H1 (cell line): ENCODE data around the gene THAP10. TPM values are rescaled to one million over a fixed set of nuclear protein-coding genes. Genes with fewer than 3 reads are reported as not detected.

Experiments used
- CTCF ChIA-PET: fragments of 300-600 bp; sonication (Branson Sonifier 250); formaldehyde crosslinking; loops from one replicate; lab custom pipeline; 2021; ENCODE audit not compliant: partially characterized antibody; lab: Charles Lee
- POLR2A ChIA-PET: fragments of 300-600 bp; sonication (Branson Sonifier 250); formaldehyde crosslinking; loops from one replicate; lab custom pipeline; 2021; ENCODE audit warnings: inconsistent platforms; ENCODE audit not compliant: partially characterized antibody; lab: Charles Lee
- DNase-seq, 2 experiments: peaks; one replicate each; pipeline versions ENCODE4 v3.0.0 to v3.0.0-alpha.2; 2010 to 2022; ENCODE audit warnings: low spot score in 2 of 2, low read depth in 1 of 2, mixed read lengths in 1 of 2
- FAIRE-seq: peaks from 2 replicates; lab custom pipeline; 2011; peaks lifted over from hg19 to GRCh38; lab: Jason Lieb, UNC
- H2AFZ ChIP-seq: 2 replicates; pipeline ENCODE4 v1.8.1; 2012; ENCODE audit warnings: low read length, inconsistent platforms
- H2AK5ac ChIP-seq: 2 replicates; pipeline ENCODE4 v1.6.1; 2013; ENCODE audit warnings: low read depth, low read length
- H2BK120ac ChIP-seq: replicated peaks from 2 replicates; pipeline ENCODE3; 2013; ENCODE audit warnings: low read depth, low read length, inconsistent platforms
- H2BK12ac ChIP-seq: 2 replicates; pipeline ENCODE4 v1.6.1; 2013; ENCODE audit warnings: low read depth, low read length
- H2BK15ac ChIP-seq: 2 replicates; pipeline ENCODE4 v1.6.1; 2013; ENCODE audit warnings: low read length
- H2BK20ac ChIP-seq: 2 replicates; pipeline ENCODE4 v1.6.1; 2013; ENCODE audit warnings: low read length
- H2BK5ac ChIP-seq: 2 replicates; pipeline ENCODE4 v1.6.1; 2013; ENCODE audit warnings: low read depth, low read length
- H3K14ac ChIP-seq: 2 replicates; pipeline ENCODE4 v1.6.1; 2013; ENCODE audit warnings: inconsistent platforms; ENCODE audit not compliant: insufficient read length
- H3K18ac ChIP-seq: 2 replicates; pipeline ENCODE4 v1.6.1; 2013; ENCODE audit warnings: low read length; ENCODE audit errors: extremely low read depth
- H3K23ac ChIP-seq: 2 replicates; pipeline ENCODE4 v1.6.1; 2013; ENCODE audit warnings: inconsistent platforms; ENCODE audit not compliant: insufficient read length
- H3K23me2 ChIP-seq: 2 replicates; pipeline ENCODE4 v1.6.1; 2013; ENCODE audit warnings: low read depth, low read length
- H3K27ac ChIP-seq: 2 replicates; pipeline ENCODE4 v1.6.1; 2011; ENCODE audit warnings: low read depth, low read length, inconsistent platforms
- H3K27me3 ChIP-seq, 4 experiments: replicated peaks in 1 of 4; 1 replicate in 1 of 4; 2 replicates in 3 of 4; pipeline versions ENCODE4 v1.6.1 to v1.8.1; 2011 to 2013; ENCODE audit warnings: low read length in 3 of 4, mild to moderate bottlenecking in 3 of 4, inconsistent platforms in 2 of 4, mixed read lengths in 2 of 4, moderate library complexity in 1 of 4; ENCODE audit not compliant: control insufficient read depth in 3 of 4, insufficient read depth in 3 of 4; ENCODE audit errors: extremely low read depth in 1 of 4
- H3K36me3 ChIP-seq, 4 experiments: 2 replicates each; pipeline versions ENCODE4 v1.6.1 to v1.8.1; 2011 to 2013; ENCODE audit warnings: mild to moderate bottlenecking in 4 of 4, low read length in 3 of 4, moderate library complexity in 2 of 4, control low read depth in 1 of 4, inconsistent platforms in 1 of 4; ENCODE audit not compliant: insufficient read depth in 4 of 4, control insufficient read depth in 2 of 4
- H3K4ac ChIP-seq: replicated peaks from 2 replicates; pipeline ENCODE3; 2013; ENCODE audit warnings: low read length, low read depth, mixed read lengths, inconsistent platforms; ENCODE audit not compliant: insufficient read length
- H3K4me1 ChIP-seq, 4 experiments: replicated peaks in 1 of 4; 1 replicate in 1 of 4; 2 replicates in 3 of 4; pipeline versions ENCODE4 v1.6.1 to v1.8.1; 2011 to 2013; ENCODE audit warnings: low read length in 3 of 4, inconsistent platforms in 2 of 4, mixed read lengths in 1 of 4; ENCODE audit not compliant: insufficient read depth in 4 of 4, control insufficient read depth in 3 of 4
- H3K4me2 ChIP-seq, 2 experiments: 2 replicates each; pipeline versions ENCODE4 v1.6.1 to v1.8.1; 2011 to 2013; ENCODE audit warnings: low read depth in 2 of 2, low read length in 2 of 2, control low read depth in 1 of 2, inconsistent platforms in 1 of 2, mild to moderate bottlenecking in 1 of 2; ENCODE audit not compliant: insufficient read depth in 1 of 2
- H3K4me3 ChIP-seq, 4 experiments: fragments of 200-600, 300-600 bp in 1 of 4; sonication (generic), shearing (Covaris generic), sonication (Bioruptor Twin) in 1 of 4; 2 replicates each; pipeline versions ENCODE4 v1.5.1 to v1.8.1; 2011 to 2016; ENCODE audit warnings: low read length in 4 of 4, low read depth in 3 of 4, control low read depth in 2 of 4, inconsistent platforms in 2 of 4, mild to moderate bottlenecking in 2 of 4, mixed read lengths in 1 of 4, moderate library complexity in 1 of 4; ENCODE audit not compliant: insufficient read depth in 2 of 4; ENCODE audit errors: extremely low read depth in 1 of 4
- H3K56ac ChIP-seq: replicated peaks from 2 replicates; pipeline ENCODE3; 2013; ENCODE audit warnings: low read depth, mild to moderate bottlenecking, mixed read lengths, low read length, inconsistent platforms; ENCODE audit not compliant: insufficient read length
- H3K79me1 ChIP-seq: 2 replicates; pipeline ENCODE4 v1.6.1; 2013; ENCODE audit warnings: low read depth, low read length, control low read depth
- H3K79me2 ChIP-seq, 2 experiments: 2 replicates each; pipeline versions ENCODE4 v1.6.1 to v1.8.1; 2012 to 2013; ENCODE audit warnings: low read length in 2 of 2, mild to moderate bottlenecking in 2 of 2, inconsistent platforms in 1 of 2; ENCODE audit not compliant: insufficient read depth in 2 of 2, control insufficient read depth in 1 of 2
- H3K9ac ChIP-seq, 4 experiments: replicated peaks in 1 of 4; 1 replicate in 1 of 4; 2 replicates in 3 of 4; pipeline versions ENCODE4 v1.6.1 to v1.8.1; 2011 to 2013; ENCODE audit warnings: low read depth in 3 of 4, low read length in 3 of 4, control low read depth in 2 of 4, mild to moderate bottlenecking in 2 of 4, moderate library complexity in 2 of 4, inconsistent platforms in 1 of 4; ENCODE audit errors: extremely low read depth in 1 of 4
- H3K9me3 ChIP-seq, 2 experiments: 2 replicates each; pipeline versions ENCODE4 v1.6.1 to v1.8.1; 2012 to 2013; ENCODE audit warnings: mild to moderate bottlenecking in 2 of 2, moderate library complexity in 2 of 2, control low read depth in 1 of 2, inconsistent platforms in 1 of 2, low read depth in 1 of 2, low read length in 1 of 2, mixed read lengths in 1 of 2; ENCODE audit not compliant: insufficient read depth in 2 of 2
- H4K20me1 ChIP-seq, 2 experiments: replicated peaks in 1 of 2; 2 replicates each; pipeline versions ENCODE3 to v1.8.1; 2011 to 2013; ENCODE audit warnings: inconsistent platforms in 2 of 2, low read length in 2 of 2, mild to moderate bottlenecking in 1 of 2; ENCODE audit not compliant: insufficient read depth in 2 of 2, control insufficient read depth in 1 of 2
- H4K5ac ChIP-seq: 2 replicates; pipeline ENCODE4 v1.6.1; 2013; ENCODE audit warnings: low read length, low read depth, mixed read lengths, inconsistent platforms; ENCODE audit not compliant: insufficient read length
- H4K8ac ChIP-seq: 2 replicates; pipeline ENCODE4 v1.8.0; 2013; ENCODE audit warnings: mild to moderate bottlenecking, moderate library complexity, low read length, inconsistent platforms; ENCODE audit not compliant: insufficient read depth; ENCODE audit errors: extremely low read depth
- H4K91ac ChIP-seq: replicated peaks from 2 replicates; pipeline ENCODE3; 2013; ENCODE audit warnings: low read length, mixed read lengths, inconsistent platforms; ENCODE audit not compliant: insufficient read length
- NRF1 ChIP-seq: IDR thresholded peaks from 2 replicates; pipeline ENCODE4 v1.6.1; 2011; ENCODE audit warnings: mild to moderate bottlenecking, low read depth, low read length, improper control_type of control experiment
- SP4 ChIP-seq: IDR thresholded peaks from 2 replicates; pipeline ENCODE4 v1.6.1; 2012; ENCODE audit warnings: low read length, inconsistent platforms
- WGBS, 2 experiments: shearing (Covaris generic) in 1 of 2; methylation state at CpG; one replicate each; pipeline versions ENCODE4 v1.1.6 to v1.1.7; 2013 to 2015; ENCODE audit warnings: low lambda C conversion rate in 2 of 2, mixed read lengths in 2 of 2, inconsistent platforms in 1 of 2, low coverage in 1 of 2, missing lambda C conversion rate in 1 of 2; ENCODE audit not compliant: insufficient replicate concordance in 2 of 2, insufficient coverage in 1 of 2, insufficient read length in 1 of 2; ENCODE audit errors: extremely low coverage in 1 of 2, missing lambda C conversion rate in 1 of 2; 5-methylcytosine and 5-hydroxymethylcytosine counted together
- polyA plus RNA-seq, 7 experiments: library from polyadenylated mRNA; depleted of rRNA in 3 of 7; stranded (reverse) in 5 of 7; unstranded in 2 of 7; fragments of >200 nt in 5 of 7; fragments of 200-250 nt in 2 of 7; gene quantifications; 1 replicate in 5 of 7; 2 replicates in 1 of 7; 4 replicates in 1 of 7; pipeline versions ENCODE4 v1.2.1 to v1.2.3, GENCODE V29; 2011 to 2013; ENCODE audit warnings: missing spikeins in 2 of 7, mixed read lengths in 2 of 7
- total RNA-seq: library from RNA; stranded (reverse); fragmentation: NEBNext Ultra II Directional; extraction: Animal tissue kit (Norgen Biotek cat#: 25700); gene quantifications from 2 replicates; pipeline ENCODE4 v1.2.1, GENCODE V29; 2021

Gene THAP10
- total and polyA plus RNA-seq, 2 of the 8 experiments (the other 6 are each of a cell fraction or from before 2014, with no cell fraction given) = 2.8 to 4.5 TPM

DNA sequence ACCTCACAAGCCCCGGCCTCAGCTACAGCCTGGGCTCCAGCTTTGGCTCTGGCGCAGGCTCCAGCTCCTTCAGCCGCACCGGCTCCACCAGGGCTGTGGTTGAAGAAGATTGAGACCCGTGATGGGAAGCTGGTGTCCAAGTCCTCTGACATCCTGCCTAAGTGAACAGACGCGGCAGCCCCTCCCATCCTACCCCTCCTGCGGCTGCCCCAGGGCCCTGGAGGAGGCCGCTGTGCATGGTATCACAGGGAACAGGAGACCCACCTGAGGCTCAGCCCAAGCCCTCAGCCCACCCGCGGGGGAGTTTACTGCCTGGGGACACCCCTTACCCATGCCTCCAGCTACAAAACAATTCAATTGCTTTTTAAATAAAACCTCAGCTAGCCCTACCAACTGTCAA, 32.2 kb downstream of the THAP10 start:
- no peak overlapping the region for H3K23ac ChIP-seq
- FAIRE-seq = no peak

More for the DNA sequence above, 32.2 kb downstream of the THAP10 start:
- H3K14ac ChIP-seq = no peak overlapping the region
- no peak overlapping the region for H2BK5ac ChIP-seq
- no peaks in the 10 kb centered on the region for H3K79me1 ChIP-seq
- no peak overlapping the region for H3K9ac ChIP-seq
- H3K4me2 ChIP-seq = no peak overlapping the region
- H4K5ac ChIP-seq = no peak overlapping the region
- 87% methylated on average over 11 of the region's 11 CpGs; no CpG with 5 or more reads in 1 of the 2 experiments for WGBS, 2 experiments
- no peak overlapping the region for H3K4me3 ChIP-seq
- CTCF ChIA-PET = interaction anchor here (0.8 to 2.4 kb wide), 6 partner anchors 9 to 1394 kb away, joined by 3 to 7 read pairs (median 4); no protein-coding TSS in a partner anchor
- H2BK20ac ChIP-seq = no peak overlapping the region
- no peak overlapping the region for H3K4ac ChIP-seq
- no peak overlapping the region for H3K27ac ChIP-seq
- no peak overlapping the region for H2AFZ ChIP-seq
- H3K4me1 ChIP-seq = no peaks in the 10 kb centered on the region
- no peak overlapping the region for H3K18ac ChIP-seq
- H2BK15ac ChIP-seq = no peak overlapping the region
- DNase-seq = no peak
- H2BK12ac ChIP-seq = no peak overlapping the region
- no peak overlapping the region for H2AK5ac ChIP-seq
- no peaks in the 10 kb centered on the region for H3K36me3 ChIP-seq
- no peak overlapping the region for H4K91ac ChIP-seq
- 0 out of 7 replicates have a peak, but pooled peaks cover 0 to 3% (median 0%) of the 10 kb centered on the region in 4 experiments for H3K27me3 ChIP-seq
- no peaks in the 10 kb centered on the region for H3K79me2 ChIP-seq
- no peaks in the 10 kb centered on the region for H3K23me2 ChIP-seq
- no peak overlapping the region for H3K56ac ChIP-seq
- TF ChIP-seq NRF1 = no peak
- TF ChIP-seq SP4 = no peak
- no peak overlapping the region for H4K8ac ChIP-seq
- H2BK120ac ChIP-seq = no peak overlapping the region
- H3K9me3 ChIP-seq = no peaks in the 10 kb centered on the region
- H4K20me1 ChIP-seq = no peaks in the 10 kb centered on the region
- POLR2A ChIA-PET = no interaction called here
